Measurements from ENCODE around the gene FAM168A. TPM values are rescaled to one million over a fixed set of nuclear protein-coding genes. Genes with fewer than 3 reads are reported as not detected.

Gene FAM168A
- total RNA-seq, 1 experiment from 2014 or later, result 13.8 TPM

- no TSS peak for BruUV-seq (replicated peaks)
- intact Hi-C loops (cut with micrococcal nuclease), result no loop called here
- H3K36me3 Mint-ChIP-seq (ENCODE audit: insufficient read depth, unreplicated experiment), result no peaks in the 10 kb centered on the region
- H3K9me3 Mint-ChIP-seq (ENCODE audit: unreplicated experiment), result no peaks in the 10 kb centered on the region
- H3K4me1 Mint-ChIP-seq (ENCODE audit: insufficient read depth, unreplicated experiment), result peaks cover 38% of the 10 kb centered on the region
- H3K27ac Mint-ChIP-seq (ENCODE audit: low read depth, unreplicated experiment), result peak overlapping the region; percentile 83
- DNase-seq (ENCODE audit: unreplicated experiment), result peak; percentile 54
- ChIA-PET CTCF (interaction anchor here (0.6 to 2.4 kb wide), 6 partner anchors 14 to 556 kb away, joined by 3 to 10 read pairs (median 5); no protein-coding TSS in a partner anchor), POLR2A (interaction anchor here (1.1 kb wide), 1 partner anchor 11 kb away, joined by 3 read pairs; no protein-coding TSS in a partner anchor)
- TF ChIP-seq, protein P1, sequence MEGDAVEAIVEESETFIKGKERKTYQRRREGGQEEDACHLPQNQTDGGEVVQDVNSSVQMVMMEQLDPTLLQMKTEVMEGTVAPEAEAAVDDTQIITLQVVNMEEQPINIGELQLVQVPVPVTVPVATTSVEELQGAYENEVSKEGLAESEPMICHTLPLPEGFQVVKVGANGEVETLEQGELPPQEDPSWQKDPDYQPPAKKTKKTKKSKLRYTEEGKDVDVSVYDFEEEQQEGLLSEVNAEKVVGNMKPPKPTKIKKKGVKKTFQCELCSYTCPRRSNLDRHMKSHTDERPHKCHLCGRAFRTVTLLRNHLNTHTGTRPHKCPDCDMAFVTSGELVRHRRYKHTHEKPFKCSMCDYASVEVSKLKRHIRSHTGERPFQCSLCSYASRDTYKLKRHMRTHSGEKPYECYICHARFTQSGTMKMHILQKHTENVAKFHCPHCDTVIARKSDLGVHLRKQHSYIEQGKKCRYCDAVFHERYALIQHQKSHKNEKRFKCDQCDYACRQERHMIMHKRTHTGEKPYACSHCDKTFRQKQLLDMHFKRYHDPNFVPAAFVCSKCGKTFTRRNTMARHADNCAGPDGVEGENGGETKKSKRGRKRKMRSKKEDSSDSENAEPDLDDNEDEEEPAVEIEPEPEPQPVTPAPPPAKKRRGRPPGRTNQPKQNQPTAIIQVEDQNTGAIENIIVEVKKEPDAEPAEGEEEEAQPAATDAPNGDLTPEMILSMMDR (IDR thresholded peaks at IDR 0.05; ENCODE audit: unreplicated experiment), result no peak
- peak overlapping the region; percentile 32 for H3K4me3 Mint-ChIP-seq (ENCODE audit: unreplicated experiment)
- H3K27me3 Mint-ChIP-seq (ENCODE audit: insufficient read depth, unreplicated experiment), result no peaks in the 10 kb centered on the region
Measured at GRCh38 chr11:73388265-73389133, 209.4 kb downstream of the FAM168A start.

DNA sequence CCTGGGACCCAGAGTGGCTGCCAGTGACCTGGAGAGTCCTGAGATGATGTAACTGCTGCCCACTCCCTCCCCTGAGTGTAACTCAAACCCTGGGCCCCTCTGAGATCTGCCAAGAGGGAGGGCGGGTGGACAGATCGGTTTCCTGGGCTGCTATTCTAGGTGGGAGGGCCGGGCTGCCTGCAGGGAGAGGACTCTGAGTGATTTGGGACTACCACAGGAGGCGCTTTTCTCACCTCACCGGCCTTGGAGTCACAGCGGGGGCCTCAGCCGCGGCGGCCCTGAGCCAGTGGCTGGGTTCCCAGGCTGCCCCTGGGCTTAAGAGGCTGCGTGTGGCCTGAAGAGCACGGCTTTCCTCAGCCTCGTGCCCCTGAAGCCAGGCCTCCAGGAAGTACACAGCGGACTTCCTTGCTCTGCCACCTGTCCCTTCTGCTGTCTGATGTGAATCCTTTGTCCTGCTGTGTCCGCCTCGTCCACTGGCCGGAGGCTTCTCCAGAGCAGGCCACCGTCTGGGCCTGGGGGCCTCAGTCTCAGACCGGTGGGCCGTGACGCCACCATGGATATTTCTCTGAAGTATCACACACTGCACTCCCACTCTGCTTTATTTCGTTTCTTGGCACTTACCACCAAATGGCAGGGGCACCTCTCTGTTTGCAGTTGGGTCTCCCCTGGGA lies 210.2 kb downstream of the FAM168A start:
- no TSS peak for BruUV-seq (replicated peaks)
- H3K4me1 Mint-ChIP-seq (ENCODE audit: insufficient read depth, unreplicated experiment), result peaks cover 38% of the 10 kb centered on the region

GRCh38 chr11:73386546-73386945 lies 211.4 kb downstream of the FAM168A start:
- ChIA-PET POLR2A (no interaction called here), CTCF (interaction anchor here (0.9 to 2.3 kb wide), 3 partner anchors 36 to 274 kb away, joined by 3 to 7 read pairs (median 4); no protein-coding TSS in a partner anchor)
- Mint-ChIP-seq H3K4me1 (ENCODE audit: insufficient read depth, unreplicated experiment) (peaks cover 38% of the 10 kb centered on the region), H3K27me3 (ENCODE audit: insufficient read depth, unreplicated experiment) (no peaks in the 10 kb centered on the region), H3K27ac (ENCODE audit: low read depth, unreplicated experiment) (peak overlapping the region; percentile 54), H3K4me3 (ENCODE audit: unreplicated experiment) (no peak overlapping the region), H3K9me3 (ENCODE audit: unreplicated experiment) (no peaks in the 10 kb centered on the region), H3K36me3 (ENCODE audit: insufficient read depth, unreplicated experiment) (no peaks in the 10 kb centered on the region)
- intact Hi-C loops (cut with micrococcal nuclease), result no loop called here
- DNase-seq (ENCODE audit: unreplicated experiment), result no peak
- TF ChIP-seq, protein P1 (IDR thresholded peaks at IDR 0.05; ENCODE audit: unreplicated experiment), result no peak
- no TSS peak for BruUV-seq (replicated peaks)

More for the DNA sequence above, 210.2 kb downstream of the FAM168A start:
- Mint-ChIP-seq H3K36me3 (ENCODE audit: insufficient read depth, unreplicated experiment) (no peaks in the 10 kb centered on the region), H3K4me3 (ENCODE audit: unreplicated experiment) (no peak overlapping the region), H3K27me3 (ENCODE audit: insufficient read depth, unreplicated experiment) (no peaks in the 10 kb centered on the region), H3K27ac (ENCODE audit: low read depth, unreplicated experiment) (peak overlapping the region; percentile 83), H3K9me3 (ENCODE audit: unreplicated experiment) (no peaks in the 10 kb centered on the region)
- ChIA-PET POLR2A (no interaction called here), CTCF (interaction anchor here (0.6 to 2.4 kb wide), 5 partner anchors 13 to 555 kb away, joined by 3 to 10 read pairs (median 4); no protein-coding TSS in a partner anchor)
- TF ChIP-seq, protein P1 (IDR thresholded peaks at IDR 0.05; ENCODE audit: unreplicated experiment), result no peak
- intact Hi-C loops (cut with micrococcal nuclease), result no loop called here
- DNase-seq (ENCODE audit: unreplicated experiment), result no peak

GRCh38 chr11:73386016-73386415 lies 211.9 kb downstream of the FAM168A start:
- CTCF ChIA-PET, result interaction anchor here (1.4 to 1.6 kb wide), 2 partner anchors 36 to 275 kb away, joined by 4 to 5 read pairs; no protein-coding TSS in a partner anchor
- TF ChIP-seq, protein P1 (IDR thresholded peaks at IDR 0.05; ENCODE audit: unreplicated experiment), result no peak
- Mint-ChIP-seq H3K27me3 (ENCODE audit: insufficient read depth, unreplicated experiment) (no peaks in the 10 kb centered on the region), H3K4me1 (ENCODE audit: insufficient read depth, unreplicated experiment) (peaks cover 38% of the 10 kb centered on the region), H3K36me3 (ENCODE audit: insufficient read depth, unreplicated experiment) (no peaks in the 10 kb centered on the region), H3K4me3 (ENCODE audit: unreplicated experiment) (no peak overlapping the region), H3K9me3 (ENCODE audit: unreplicated experiment) (no peaks in the 10 kb centered on the region), H3K27ac (ENCODE audit: low read depth, unreplicated experiment) (peak overlapping the region; percentile 54)
- intact Hi-C loops (cut with micrococcal nuclease), result no loop called here
- no peak for DNase-seq (ENCODE audit: unreplicated experiment)
- POLR2A ChIA-PET, result no interaction called here
- BruUV-seq (replicated peaks), result no TSS peak

Data from MCF 10A (cell line).